K562 (cell line): ENCODE measurements around the gene RCSD1. TPM values are rescaled to one million over a fixed set of nuclear protein-coding genes. Genes with fewer than 3 reads are reported as not detected.

Experiments
- ATF6 ChIP-seq: sonication (generic); formaldehyde crosslinking; IDR thresholded peaks from 2 replicates; pipeline ENCODE4 v1.4.0; 2020; ENCODE audit warnings: mild to moderate bottlenecking, missing genetic modification reagents
- NR2C1 ChIP-seq, 2 experiments: fragments of 450-650 bp; IDR thresholded peaks; 2 replicates each; pipeline ENCODE4 v1.6.1; 2017; ENCODE audit warnings: mild to moderate bottlenecking in 2 of 2, antibody characterized with exemption in 1 of 2, inconsistent platforms in 1 of 2, missing compliant biosample characterization in 1 of 2, missing genetic modification characterization in 1 of 2
- SMAD4 ChIP-seq: fragments of 250-450 bp; sonication (Bioruptor Pico); conservative IDR thresholded peaks from 2 replicates; pipeline ENCODE4 v1.8.0; 2021; ENCODE audit warnings: inconsistent platforms, mild to moderate bottlenecking, moderate library complexity
- ZNF212 ChIP-seq: fragments of 450-650 bp; formaldehyde crosslinking; IDR thresholded peaks from 2 replicates; pipeline ENCODE4 v1.4.0; 2020; ENCODE audit warnings: mild to moderate bottlenecking
- ZNF785 ChIP-seq: fragments of 250-450 bp; sonication (Bioruptor Pico); IDR thresholded peaks from 2 replicates; pipeline ENCODE4 v1.4.0; 2020; ENCODE audit warnings: mild to moderate bottlenecking
- polyA plus RNA-seq, 8 experiments: library from polyadenylated mRNA; depleted of rRNA in 4 of 8; stranded (reverse) in 5 of 8; unstranded in 3 of 8; fragments of >200 nt; fragmentation: Nextera tagmentation in 2 of 8; fragmentation: Illumina TruSeq in 1 of 8; extraction: Ambion mirVana in 2 of 8; extraction: Trizol in 1 of 8; gene quantifications; 2 replicates each; pipeline versions ENCODE4 v1.2.1 to v1.2.3, GENCODE V29; 2011 to 2014; ENCODE audit warnings: inconsistent platforms in 1 of 8, missing spikeins in 1 of 8
- total RNA-seq, 7 experiments: library from RNA; depleted of rRNA in 6 of 7; stranded (reverse); fragments of >200 nt in 6 of 7; fragmentation: Illumina TruSeq in 2 of 7; extraction: Trizol in 2 of 7; gene quantifications; 2 replicates each; pipeline versions ENCODE4 v1.2.1 to v1.2.3, GENCODE V29; 2011 to 2021; ENCODE audit warnings: low replicate concordance in 1 of 7

Gene RCSD1
- total and polyA plus RNA-seq, 9 of the 15 experiments (the other 6 are each of a cell fraction or from before 2014, with no cell fraction given): 7.8 to 69.8 (median 45.3) TPM

GRCh38 chr1:167714439-167715156 is 84.6 kb downstream of the RCSD1 start (continued):
- TF ChIP-seq ATF6: peak; percentile 76; the same call in 1 of the 2 replicates
- TF ChIP-seq ZNF785 (CRISPR knock-in tag): no peak
- peak; percentile 88 for TF ChIP-seq SMAD4 (CRISPR knock-in tag)
- peak; percentile 93 for TF ChIP-seq ZNF212 (CRISPR knock-in tag)
- TF ChIP-seq NR2C1 (IDR thresholded peaks at IDR 0.05): peak; percentile 66
- TF ChIP-seq NR2C1 (tag; IDR thresholded peaks at IDR 0.05): peak; percentile 70
